ENCODE results near the gene FNBP1.

- no peak for TF ChIP-seq POLR2AphosphoS5 (IDR thresholded peaks at IDR 0.05; ENCODE audit: insufficient read depth in 1 of 2, low read depth in 1 of 2)
- TF ChIP-seq POLR2A (IDR thresholded peaks at IDR 0.05) = no peak
- TF ChIP-seq, protein P1, sequence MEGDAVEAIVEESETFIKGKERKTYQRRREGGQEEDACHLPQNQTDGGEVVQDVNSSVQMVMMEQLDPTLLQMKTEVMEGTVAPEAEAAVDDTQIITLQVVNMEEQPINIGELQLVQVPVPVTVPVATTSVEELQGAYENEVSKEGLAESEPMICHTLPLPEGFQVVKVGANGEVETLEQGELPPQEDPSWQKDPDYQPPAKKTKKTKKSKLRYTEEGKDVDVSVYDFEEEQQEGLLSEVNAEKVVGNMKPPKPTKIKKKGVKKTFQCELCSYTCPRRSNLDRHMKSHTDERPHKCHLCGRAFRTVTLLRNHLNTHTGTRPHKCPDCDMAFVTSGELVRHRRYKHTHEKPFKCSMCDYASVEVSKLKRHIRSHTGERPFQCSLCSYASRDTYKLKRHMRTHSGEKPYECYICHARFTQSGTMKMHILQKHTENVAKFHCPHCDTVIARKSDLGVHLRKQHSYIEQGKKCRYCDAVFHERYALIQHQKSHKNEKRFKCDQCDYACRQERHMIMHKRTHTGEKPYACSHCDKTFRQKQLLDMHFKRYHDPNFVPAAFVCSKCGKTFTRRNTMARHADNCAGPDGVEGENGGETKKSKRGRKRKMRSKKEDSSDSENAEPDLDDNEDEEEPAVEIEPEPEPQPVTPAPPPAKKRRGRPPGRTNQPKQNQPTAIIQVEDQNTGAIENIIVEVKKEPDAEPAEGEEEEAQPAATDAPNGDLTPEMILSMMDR (IDR thresholded peaks at IDR 0.05) = no peak
These were observed 53.2 kb downstream of the FNBP1 start for GRCh38 chr9:129989740-129990139.

Measured in vagina (tissue), 2 donors.